BJ (cell line): ENCODE data around the gene CALCOCO1. TPM values are rescaled to one million over a fixed set of nuclear protein-coding genes. Genes with fewer than 3 reads are reported as not detected.
"Not testable (repeated sequence)": the region's sequence is repeated elsewhere in the genome, so short reads cannot be mapped to it uniquely, and the experiment has no call there.

Experiments
- CTCF ChIA-PET: fragments of 350-600 bp; formaldehyde crosslinking; extraction: SDS; loops from one replicate; lab custom pipeline; 2021; ENCODE audit warnings: antibody characterized with exemption, inconsistent platforms; lab: Yijun Ruan, JAX
- POLR2A ChIA-PET: fragments of 300-600 bp; sonication (Branson Sonifier 250); formaldehyde crosslinking; extraction: SDS; loops from one replicate; lab custom pipeline; 2021; ENCODE audit warnings: antibody characterized with exemption; lab: Charles Lee
- DNase-seq: peaks from one replicate; pipeline ENCODE4 v3.0.0-alpha.2; 2011; ENCODE audit warnings: low read depth
- H3K27me3 ChIP-seq: 2 replicates; pipeline ENCODE4 v1.6.0; 2011; ENCODE audit warnings: low read length; ENCODE audit not compliant: control insufficient read depth, insufficient read depth
- H3K36me3 ChIP-seq: 2 replicates; pipeline ENCODE4 v1.5.1; 2011; ENCODE audit warnings: low read length; ENCODE audit not compliant: control insufficient read depth, insufficient read depth
- H3K4me3 ChIP-seq: 2 replicates; pipeline ENCODE4 v1.5.1; 2011; ENCODE audit warnings: low read depth, mild to moderate bottlenecking, control low read depth, low read length
- CTCF ChIP-seq: IDR thresholded peaks from 2 replicates; pipeline ENCODE4 v1.5.1; 2011; ENCODE audit warnings: low read depth, mild to moderate bottlenecking, control low read depth, inconsistent platforms, low read length, moderate library complexity; ENCODE audit not compliant: insufficient read depth
- polyA plus RNA-seq: library from polyadenylated mRNA; depleted of rRNA; stranded (reverse); fragments of >200 nt; gene quantifications from 2 replicates; pipeline ENCODE4 v1.2.3, GENCODE V29; 2011

Gene CALCOCO1
- polyA plus RNA-seq, 1 experiment: 206 TPM

- no peak overlapping the region for H3K4me3 ChIP-seq
- no peak for DNase-seq
- POLR2A ChIA-PET: interaction anchor here (0.7 kb wide), 1 partner anchor 31 kb away, joined by 9 read pairs; no protein-coding TSS in a partner anchor
- H3K36me3 ChIP-seq: peaks cover 40% of the 10 kb centered on the region
- H3K27me3 ChIP-seq: no peaks in the 10 kb centered on the region
- TF ChIP-seq CTCF: no peak
- CTCF ChIA-PET: interaction anchor here (0.9 to 2.8 kb wide), 5 partner anchors 16 to 32 kb away, joined by 3 to 29 read pairs (median 12); no protein-coding TSS in a partner anchor
Measured at GRCh38 chr12:53722450-53723041, 4.7 kb downstream of the CALCOCO1 start.

GRCh38 chr12:53720946-53721345, 6.3 kb downstream of the CALCOCO1 start:
- POLR2A ChIA-PET: no interaction called here
- no peak for DNase-seq
- no peak for TF ChIP-seq CTCF
- no peaks in the 10 kb centered on the region for H3K27me3 ChIP-seq
- no peak overlapping the region for H3K4me3 ChIP-seq
- peaks cover 48% of the 10 kb centered on the region for H3K36me3 ChIP-seq
- CTCF ChIA-PET: interaction anchor here (1.0 to 2.8 kb wide), 3 partner anchors 12 to 44 kb away, joined by 3 to 29 read pairs (median 4); no protein-coding TSS in a partner anchor

- peaks cover 53% of the 10 kb centered on the region for H3K36me3 ChIP-seq
- CTCF ChIA-PET: interaction anchor here (0.8 to 2.3 kb wide), 8 partner anchors 8 to 26 kb away, joined by 3 to 8 read pairs (median 4); partner anchors contain the start of gene CALCOCO1
- no peak for TF ChIP-seq CTCF
- no peak overlapping the region for H3K4me3 ChIP-seq
- H3K27me3 ChIP-seq: no peaks in the 10 kb centered on the region
- DNase-seq: no peak
- POLR2A ChIA-PET: interaction anchor here (0.6 kb wide), 1 partner anchor 12 kb away, joined by 3 read pairs; no protein-coding TSS in a partner anchor
Measured at GRCh38 chr12:53719649-53720048, 7.6 kb downstream of the CALCOCO1 start.

GRCh38 chr12:53718567-53718966, 8.7 kb downstream of the CALCOCO1 start:
- H3K4me3 ChIP-seq, DNase-seq, H3K27me3 ChIP-seq, POLR2A ChIA-PET: not testable (repeated sequence)
- CTCF ChIA-PET: interaction anchor here (0.8 to 2.3 kb wide), 7 partner anchors 9 to 28 kb away, joined by 3 to 8 read pairs (median 4); partner anchors contain the start of gene CALCOCO1
- H3K36me3 ChIP-seq: peaks cover 57% of the 10 kb centered on the region

DNA sequence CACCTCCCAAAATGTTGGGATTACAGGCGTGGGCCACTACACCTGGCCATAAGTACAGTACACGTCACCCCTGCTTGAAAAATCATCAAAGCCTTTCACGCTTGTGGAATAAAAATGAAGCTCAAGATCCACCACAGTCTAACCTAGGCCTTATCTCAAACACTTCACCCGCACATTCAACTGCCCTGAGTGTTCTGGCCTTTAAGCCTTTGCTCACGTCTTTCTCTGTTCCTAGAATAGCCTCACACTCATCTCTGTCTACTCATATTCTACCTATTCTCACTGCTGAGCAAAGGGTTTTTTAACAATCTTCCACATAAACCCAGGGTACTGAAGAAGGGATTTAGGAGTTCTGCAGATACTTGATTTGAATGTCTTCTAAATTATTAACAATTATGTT, 9.9 kb downstream of the CALCOCO1 start:
- POLR2A ChIA-PET: no interaction called here
- peaks cover 57% of the 10 kb centered on the region for H3K36me3 ChIP-seq
- no peak overlapping the region for H3K4me3 ChIP-seq
- no peak for DNase-seq
- CTCF ChIA-PET: interaction anchor here (1.6 to 3.2 kb wide), 3 partner anchors 18 to 29 kb away, joined by 4 to 17 read pairs (median 15); no protein-coding TSS in a partner anchor
- H3K27me3 ChIP-seq: no peaks in the 10 kb centered on the region
- TF ChIP-seq CTCF: no peak
